IPS-15b (cell line): Measurements from ENCODE around the gene DMKN.

Experiments used
- H3K27me3 ChIP-seq: one replicate; pipeline ENCODE4 v1.6.1; 2013; ENCODE audit warnings: low read length; ENCODE audit not compliant: control insufficient read depth, insufficient read depth
- H3K36me3 ChIP-seq: one replicate; pipeline ENCODE4 v1.6.1; 2013; ENCODE audit warnings: low read length; ENCODE audit not compliant: control insufficient read depth, insufficient read depth
- H3K4me1 ChIP-seq: one replicate; pipeline ENCODE4 v1.6.1; 2013; ENCODE audit warnings: mild to moderate bottlenecking, low read length; ENCODE audit not compliant: control insufficient read depth, insufficient read depth
- H3K4me3 ChIP-seq: one replicate; pipeline ENCODE4 v1.5.1; 2013; ENCODE audit warnings: low read depth, low read length
- H3K9ac ChIP-seq: one replicate; pipeline ENCODE4 v1.6.1; 2013; ENCODE audit warnings: low read depth, mild to moderate bottlenecking, low read length
- H3K9me3 ChIP-seq: one replicate; pipeline ENCODE4 v1.6.1; 2013; ENCODE audit warnings: mild to moderate bottlenecking, low read length; ENCODE audit not compliant: control insufficient read depth, insufficient read depth

DMKN gene

DNA sequence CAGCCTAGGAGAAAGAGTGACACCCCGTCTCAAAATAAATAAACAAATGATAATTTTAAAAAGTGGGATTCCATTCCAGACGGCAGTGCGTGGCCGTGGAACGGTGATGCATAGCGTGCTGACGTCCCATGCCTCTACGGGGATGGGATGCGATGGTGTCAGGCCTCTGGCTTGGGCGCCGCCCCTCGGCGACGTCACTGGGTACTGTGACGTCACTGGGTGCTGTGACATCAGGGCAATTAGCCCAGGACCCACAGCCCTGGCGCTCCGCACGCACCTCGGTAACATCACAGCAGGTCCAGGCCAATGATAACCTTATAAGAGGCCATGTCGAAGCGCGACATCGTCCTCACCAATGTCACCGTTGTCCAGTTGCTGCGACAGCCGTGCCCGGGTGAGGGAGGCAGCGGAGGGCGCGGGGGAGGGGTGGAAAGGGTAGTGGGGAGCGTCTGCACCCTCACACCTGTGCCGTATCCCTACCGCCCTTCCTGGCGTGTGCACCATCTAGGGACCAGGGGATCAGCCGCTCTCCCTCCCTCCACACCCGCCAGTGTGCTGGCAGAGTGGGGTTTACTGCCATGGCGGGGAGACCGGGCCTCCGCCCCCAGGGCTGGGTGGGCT, 19.9 kb upstream of the DMKN start, which contains the start of gene GAPDHS:
GAPDHS (plus strand) TSS at position 256 of the 621 bp plus-strand sequence; CDS start at position 328, 72 bp downstream.
- peak within 1 kb of the TSS; percentile 24 for H3K9ac ChIP-seq
- peaks cover 13% of the 10 kb centered on the region for H3K27me3 ChIP-seq
- no peaks in the 10 kb centered on the region for H3K9me3 ChIP-seq
- no peaks in the 10 kb centered on the region for H3K36me3 ChIP-seq
- peaks cover 7% of the 10 kb centered on the region for H3K4me1 ChIP-seq
- H3K4me3 ChIP-seq, result peak within 1 kb of the TSS; percentile 35

DNA sequence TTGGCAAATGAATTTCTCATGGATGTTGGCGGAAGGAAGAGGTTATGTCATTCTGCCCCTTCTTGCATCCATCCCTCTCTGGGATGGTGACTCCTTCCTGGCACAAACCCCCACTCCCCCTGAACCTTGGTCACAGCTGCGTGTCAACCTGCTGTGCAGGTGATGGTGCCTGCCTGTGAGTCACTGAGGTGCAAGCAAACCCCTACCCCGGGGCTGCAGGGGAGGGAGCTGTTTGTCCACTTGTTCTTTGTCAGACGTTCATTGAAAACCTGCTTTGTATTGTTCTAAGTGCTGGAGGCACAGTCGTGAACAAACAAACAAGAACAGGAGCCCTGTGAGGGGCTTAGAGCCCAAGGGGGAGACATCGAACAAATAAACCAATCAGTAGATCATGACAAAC, 17.8 kb upstream of the DMKN start:
- Histone ChIP-seq H3K4me1 (peaks cover 7% of the 10 kb centered on the region), H3K27me3 (peaks cover 14% of the 10 kb centered on the region), H3K9me3 (no peaks in the 10 kb centered on the region), H3K9ac (no peak overlapping the region), H3K36me3 (no peaks in the 10 kb centered on the region), H3K4me3 (no peak overlapping the region)

- Histone ChIP-seq H3K36me3 (no peaks in the 10 kb centered on the region), H3K27me3 (peaks cover 25% of the 10 kb centered on the region), H3K9ac (no peak overlapping the region), H3K9me3 (no peaks in the 10 kb centered on the region), H3K4me1 (peaks cover 6% of the 10 kb centered on the region), H3K4me3 (no peak overlapping the region)
Measured at GRCh38 chr19:35529241-35530218, 16.1 kb upstream of the DMKN start.

DNA sequence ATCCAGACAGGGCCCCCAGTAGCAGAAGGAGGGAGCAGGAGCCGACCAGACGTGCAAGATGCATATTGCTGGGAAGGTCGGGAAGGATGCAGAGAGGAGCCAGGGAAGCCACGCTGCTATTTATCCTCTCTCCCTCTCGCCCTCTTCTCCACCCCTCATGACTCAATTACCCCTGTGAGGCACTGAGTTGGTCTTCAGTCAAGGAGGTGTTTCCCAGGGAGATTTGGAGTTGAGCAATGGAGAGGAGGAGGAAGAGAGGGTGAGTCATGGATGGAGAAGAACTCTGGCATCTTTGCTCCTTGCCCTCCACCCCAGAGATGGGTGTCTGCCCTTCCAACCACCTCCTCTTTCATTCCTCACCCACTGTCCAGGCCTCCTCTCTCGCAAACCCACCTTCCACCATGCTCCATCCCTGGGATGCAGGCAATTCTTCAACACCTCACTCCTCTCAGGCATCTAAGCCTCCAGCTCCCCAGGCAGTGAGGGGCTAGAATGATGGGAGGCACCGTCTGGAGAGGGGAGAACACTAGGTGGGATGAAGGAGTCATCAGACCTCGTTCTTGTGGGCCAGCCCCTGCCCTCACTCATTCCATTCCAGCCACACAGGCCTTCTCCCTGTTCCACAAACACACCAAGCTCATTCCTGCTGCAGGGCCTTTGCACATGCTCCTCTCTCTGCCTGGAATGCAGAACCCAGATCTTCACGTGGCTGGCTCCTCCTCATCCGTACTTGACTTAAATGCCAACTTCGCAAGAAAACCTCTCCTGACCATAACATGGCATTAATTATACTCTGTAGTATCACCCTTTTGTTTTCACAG, 15.0 kb upstream of the DMKN start, which contains the start of gene SBSN:
SBSN (minus strand) TSS at position 94 of the 821 bp plus-strand sequence; CDS start at position 64, 30 bp downstream.
- H3K27me3 ChIP-seq, result peaks cover 23% of the 10 kb centered on the region

GRCh38 chr19:35525873-35526272, 12.4 kb upstream of the DMKN start:
- Histone ChIP-seq H3K9ac (no peak overlapping the region), H3K27me3 (peaks cover 19% of the 10 kb centered on the region), H3K9me3 (no peaks in the 10 kb centered on the region), H3K36me3 (no peaks in the 10 kb centered on the region), H3K4me3 (no peak overlapping the region), H3K4me1 (peaks cover 11% of the 10 kb centered on the region)

More for the DNA sequence above, 15.0 kb upstream of the DMKN start, which contains the start of gene SBSN:
- H3K9ac ChIP-seq, result no peak within 1 kb of the TSS
- no peaks in the 10 kb centered on the region for H3K9me3 ChIP-seq
- no peaks in the 10 kb centered on the region for H3K36me3 ChIP-seq
- peaks cover 13% of the 10 kb centered on the region for H3K4me1 ChIP-seq
- H3K4me3 ChIP-seq, result no peak within 1 kb of the TSS

DNA sequence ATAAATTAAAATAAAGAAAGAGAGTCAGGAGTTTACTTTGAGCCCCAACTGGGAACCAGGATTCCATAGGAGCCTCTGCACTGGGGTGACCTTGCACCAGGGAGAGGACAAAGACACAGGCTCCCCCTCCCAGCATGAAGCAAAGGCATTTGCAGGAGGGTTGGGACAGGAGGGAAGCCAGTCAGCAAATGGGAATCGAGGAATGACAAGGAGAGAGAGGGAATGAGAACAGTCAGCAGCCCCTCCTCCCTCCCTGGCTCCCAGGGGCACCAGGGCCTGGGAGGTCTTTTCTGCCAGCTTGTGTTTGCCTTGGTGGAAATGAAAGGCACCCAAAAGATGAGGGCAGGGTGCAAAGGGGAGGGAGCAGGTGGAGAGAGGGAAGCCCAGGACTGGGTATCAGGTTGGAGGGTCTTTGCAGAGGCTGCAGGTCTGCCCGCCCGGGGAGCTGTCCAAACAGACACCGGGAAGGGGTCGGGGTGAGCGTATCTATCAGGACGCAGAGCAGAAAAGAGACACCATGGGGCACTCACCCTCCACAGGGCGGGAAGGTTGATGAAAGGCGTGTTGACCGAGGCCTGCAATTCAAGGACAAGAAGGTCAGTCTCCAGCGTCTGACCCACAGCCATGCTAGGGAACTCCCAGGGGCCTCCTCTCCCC, 10.9 kb upstream of the DMKN start:
- H3K4me1 ChIP-seq, result peaks cover 11% of the 10 kb centered on the region
- no peaks in the 10 kb centered on the region for H3K36me3 ChIP-seq
- H3K9me3 ChIP-seq, result no peaks in the 10 kb centered on the region
- H3K27me3 ChIP-seq, result peaks cover 18% of the 10 kb centered on the region
- no peak overlapping the region for H3K9ac ChIP-seq
- H3K4me3 ChIP-seq, result peak overlapping the region; percentile 45

DNA sequence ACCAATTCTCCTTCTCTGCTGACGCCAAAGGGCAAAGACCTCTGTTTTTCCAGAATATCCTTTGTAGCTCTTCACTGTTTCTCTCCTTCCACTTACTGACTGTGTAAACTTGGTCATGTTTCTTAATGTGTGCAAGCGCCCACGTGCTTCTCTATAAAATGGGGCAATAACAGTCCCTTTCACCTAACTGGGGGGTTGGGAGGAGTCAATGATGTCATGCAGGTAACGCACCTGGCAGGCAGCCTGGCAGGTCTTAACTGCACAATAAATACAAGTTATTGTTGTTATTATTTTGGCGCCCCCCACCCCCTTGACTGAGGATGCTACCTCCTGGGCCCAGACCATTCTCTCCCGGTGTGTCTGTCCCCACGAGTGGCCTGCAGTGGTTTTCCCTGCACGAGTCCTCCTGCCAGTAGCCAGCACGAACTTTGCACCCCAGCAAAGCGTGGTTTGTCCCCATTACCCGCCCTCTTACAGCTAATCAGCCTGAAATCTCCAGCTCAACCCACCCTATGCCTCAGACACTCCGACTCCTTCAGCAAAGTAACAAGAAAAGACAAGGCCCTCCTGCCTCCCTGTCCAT, 9.4 kb upstream of the DMKN start:
- Histone ChIP-seq H3K27me3 (peaks cover 11% of the 10 kb centered on the region), H3K9ac (no peak overlapping the region), H3K4me1 (peaks cover 11% of the 10 kb centered on the region), H3K36me3 (no peaks in the 10 kb centered on the region), H3K4me3 (no peak overlapping the region), H3K9me3 (no peaks in the 10 kb centered on the region)

DNA sequence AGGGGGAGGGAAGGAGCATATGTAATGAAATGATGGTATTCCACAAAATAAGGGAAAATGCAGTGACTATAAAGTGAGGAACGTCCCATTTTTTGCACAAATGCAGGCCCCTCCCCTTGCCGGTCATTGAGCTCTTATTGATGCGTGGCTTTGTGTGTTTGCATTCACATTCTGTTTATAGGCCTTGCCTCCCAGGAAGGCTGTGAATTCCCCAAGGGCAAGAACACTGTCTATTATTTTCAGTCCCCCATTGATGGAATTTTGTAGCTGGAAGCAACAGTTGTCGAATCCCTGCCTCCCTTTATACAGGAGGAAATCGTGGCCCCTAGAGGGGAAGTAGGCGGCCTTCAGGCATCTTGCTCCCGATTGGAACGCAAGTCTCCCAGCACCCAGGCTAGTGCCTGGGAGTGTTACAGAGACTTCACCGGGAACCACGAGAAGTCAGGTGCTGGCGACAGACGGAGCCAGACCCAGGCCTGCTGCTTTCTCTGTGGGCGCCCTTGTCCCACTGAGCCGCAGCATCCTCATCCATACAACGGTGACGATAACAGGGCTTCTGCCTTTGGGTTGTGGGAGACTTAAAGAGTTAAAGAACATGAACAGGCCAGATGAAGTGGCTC, 7.8 kb upstream of the DMKN start:
- no peak overlapping the region for H3K9ac ChIP-seq
- H3K27me3 ChIP-seq, result peaks cover 11% of the 10 kb centered on the region
- H3K36me3 ChIP-seq, result no peaks in the 10 kb centered on the region
- H3K4me3 ChIP-seq, result no peak overlapping the region
- H3K4me1 ChIP-seq, result peaks cover 11% of the 10 kb centered on the region
- no peaks in the 10 kb centered on the region for H3K9me3 ChIP-seq

GRCh38 chr19:35519291-35519690, 5.8 kb upstream of the DMKN start:
- Histone ChIP-seq H3K9me3 (no peaks in the 10 kb centered on the region), H3K27me3 (no peaks in the 10 kb centered on the region), H3K4me1 (peaks cover 7% of the 10 kb centered on the region)

GRCh38 chr19:35518313-35518712, 4.9 kb upstream of the DMKN start:
- H3K4me3 ChIP-seq, result no peak overlapping the region
- no peak overlapping the region for H3K9ac ChIP-seq
- H3K36me3 ChIP-seq, result no peaks in the 10 kb centered on the region
- H3K9me3 ChIP-seq, result no peaks in the 10 kb centered on the region
- peaks cover 3% of the 10 kb centered on the region for H3K4me1 ChIP-seq
- no peaks in the 10 kb centered on the region for H3K27me3 ChIP-seq

More at GRCh38 chr19:35519291-35519690, 5.8 kb upstream of the DMKN start:
- Histone ChIP-seq H3K9ac (no peak overlapping the region), H3K36me3 (no peaks in the 10 kb centered on the region), H3K4me3 (no peak overlapping the region)
